Gastroesophageal sphincter (tissue), 3 donors: ENCODE data around the gene LSAMP.

Experiments used
- CTCF ChIP-seq, 4 experiments: fragments of 200-600 bp in 2 of 4; fragments of 450-650 bp in 2 of 4; sonication (generic) in 1 of 4; IDR thresholded peaks; one replicate each; pipeline ENCODE4 v1.5.1; 2017 to 2019; ENCODE audit warnings: antibody characterized with exemption in 4 of 4, mild to moderate bottlenecking in 2 of 4, moderate library complexity in 2 of 4
- EP300 ChIP-seq: sonication (generic); formaldehyde crosslinking; IDR thresholded peaks from one replicate; pipeline ENCODE4 v1.6.1; 2017; ENCODE audit warnings: antibody characterized with exemption, mild to moderate bottlenecking
- POLR2A ChIP-seq, 2 donors: fragments of 450-650 bp; IDR thresholded peaks; one replicate each; pipeline ENCODE4 v1.6.1; 2017; ENCODE audit warnings: antibody characterized with exemption in 2 of 2, mild to moderate bottlenecking in 2 of 2, moderate library complexity in 1 of 2
- POLR2AphosphoS5 ChIP-seq: sonication (generic); formaldehyde crosslinking; IDR thresholded peaks from one replicate; pipeline ENCODE4 v1.6.1; 2017; ENCODE audit warnings: antibody characterized with exemption

- no peak for TF ChIP-seq CTCF (IDR thresholded peaks at IDR 0.05)
- TF ChIP-seq POLR2AphosphoS5 = no peak
- no peak for TF ChIP-seq EP300
- TF ChIP-seq POLR2A (IDR thresholded peaks at IDR 0.05) = no peak
Measured at GRCh38 chr3:116260491-116260890, 184.8 kb downstream of the LSAMP start.
